NOMO-1 treated with dmso at 0.1 percent for 144 hours (cell line): ENCODE data around the gene NAIF1.
"Not testable (repeated sequence)": the region's sequence is repeated elsewhere in the genome, so short reads cannot be mapped to it uniquely, and the experiment has no call there.

Source experiments
- DNase-seq: peaks from one replicate; lab custom pipeline; 2025; ENCODE audit not compliant: unreplicated experiment; lab: John Stamatoyannopoulos, UW

The NAIF1 gene

DNA sequence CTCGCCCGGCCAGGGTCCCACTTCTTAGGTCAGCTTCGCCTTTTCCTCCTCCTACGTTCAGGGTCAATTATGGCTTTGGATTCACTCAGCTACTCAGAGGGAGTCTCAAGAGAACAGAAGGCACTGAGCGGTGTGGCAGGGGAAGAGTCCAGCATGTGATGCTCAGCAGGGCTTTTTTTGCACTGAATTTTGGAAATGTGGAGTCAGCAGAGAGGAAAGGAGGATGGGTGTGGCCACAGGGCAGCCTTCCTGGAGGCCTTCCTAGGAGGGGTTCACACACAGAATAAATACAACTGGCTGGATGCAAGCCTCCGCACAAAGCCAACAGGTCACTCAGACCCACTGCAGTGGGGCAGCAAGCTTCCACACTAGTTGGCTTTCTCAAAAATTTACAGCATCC, 4.8 kb downstream of the NAIF1 start:
- DNase-seq, result no peak

GRCh38 chr9:128061275-128061960, 5.7 kb downstream of the NAIF1 start:
- DNase-seq, result no peak

DNA sequence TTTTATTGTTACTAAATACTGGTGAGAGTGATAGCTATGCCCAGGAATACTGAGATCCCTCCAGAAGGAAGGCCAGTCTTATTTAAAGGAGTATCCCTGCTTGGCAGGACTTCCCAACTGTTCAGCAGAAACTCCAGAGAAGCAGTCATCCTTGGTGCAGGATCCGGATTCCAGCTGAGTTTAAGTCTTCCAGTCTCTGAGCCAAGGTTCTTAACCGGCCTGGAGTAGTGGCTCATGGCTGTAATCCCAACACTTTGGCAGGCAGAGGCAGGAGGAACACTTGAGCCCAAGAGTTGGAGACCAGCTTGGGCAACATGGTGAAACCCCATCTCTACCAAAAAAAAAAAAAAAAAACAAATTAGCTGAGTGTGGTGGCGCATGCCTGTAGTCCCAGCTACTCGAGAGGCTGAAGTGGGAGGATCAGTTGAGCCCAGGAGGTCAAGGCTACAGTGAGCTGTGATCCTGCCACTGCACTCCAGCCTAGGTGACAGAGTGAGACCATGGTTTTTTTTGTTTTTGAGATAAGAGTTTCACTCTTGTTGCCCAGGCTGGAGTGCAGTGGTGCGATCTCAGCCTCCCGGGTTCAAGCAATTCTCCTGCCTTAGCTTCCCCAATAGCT, 7.6 kb downstream of the NAIF1 start:
- no peak for DNase-seq

- DNase-seq, result no peak
Observed at GRCh38 chr9:128057724-128058409, 9.3 kb downstream of the NAIF1 start.

- DNase-seq, result no peak
Observed at GRCh38 chr9:128056887-128057723, 10.0 kb downstream of the NAIF1 start.

DNA sequence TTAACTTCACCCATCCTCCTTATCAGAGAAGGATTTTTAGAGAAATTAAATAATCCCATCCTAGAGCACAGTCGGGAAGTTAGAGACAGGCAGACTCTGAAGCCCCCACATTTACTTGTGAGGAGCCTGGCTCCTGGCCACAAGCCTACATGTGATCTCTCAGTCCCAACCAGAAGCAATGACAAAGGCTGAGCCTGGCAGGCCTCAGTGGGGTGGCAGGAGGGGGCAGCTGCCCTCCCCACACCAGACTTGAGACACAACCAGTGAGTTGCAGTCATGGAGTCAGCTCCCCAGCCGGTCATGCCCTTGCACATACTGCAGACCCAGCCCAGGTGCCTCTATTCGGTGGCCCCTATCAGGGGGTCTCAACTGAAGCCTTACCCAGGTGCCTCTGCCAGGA, 11.0 kb downstream of the NAIF1 start:
- no peak for DNase-seq

DNA sequence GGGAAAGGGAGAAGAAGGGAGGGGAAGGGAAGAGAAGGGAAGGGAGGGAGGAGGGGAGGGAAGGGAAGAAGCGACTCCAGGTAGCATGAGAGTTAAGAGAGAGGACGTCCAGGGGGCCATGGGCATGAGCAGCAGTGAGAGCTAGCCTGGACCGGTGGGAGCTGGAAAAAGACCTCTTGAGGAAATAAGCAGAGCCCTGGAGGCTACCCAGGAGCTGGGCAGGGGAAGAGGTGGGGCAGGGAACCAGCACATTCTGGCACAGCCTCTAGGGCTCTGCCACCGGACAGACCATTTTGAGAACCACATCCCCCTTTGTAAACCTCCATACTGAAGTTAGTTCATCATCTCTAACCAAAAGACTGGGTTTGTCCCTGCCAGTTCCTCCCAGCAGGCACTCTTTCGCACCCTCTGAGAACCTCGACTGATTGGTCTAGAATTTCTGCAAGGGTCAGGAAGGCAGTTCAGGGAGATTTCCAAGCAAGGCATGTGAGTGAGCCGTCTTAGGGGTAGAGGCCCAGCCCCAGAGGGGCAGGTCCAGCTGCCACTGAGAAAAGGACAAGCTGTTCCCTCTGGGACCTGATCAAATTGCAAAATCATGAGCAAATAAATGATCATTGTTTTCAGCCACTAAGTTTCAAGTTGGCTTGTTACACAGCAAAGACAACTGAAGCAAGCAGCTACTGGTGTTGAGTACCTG, 11.6 kb downstream of the NAIF1 start:
- no peak for DNase-seq

DNA sequence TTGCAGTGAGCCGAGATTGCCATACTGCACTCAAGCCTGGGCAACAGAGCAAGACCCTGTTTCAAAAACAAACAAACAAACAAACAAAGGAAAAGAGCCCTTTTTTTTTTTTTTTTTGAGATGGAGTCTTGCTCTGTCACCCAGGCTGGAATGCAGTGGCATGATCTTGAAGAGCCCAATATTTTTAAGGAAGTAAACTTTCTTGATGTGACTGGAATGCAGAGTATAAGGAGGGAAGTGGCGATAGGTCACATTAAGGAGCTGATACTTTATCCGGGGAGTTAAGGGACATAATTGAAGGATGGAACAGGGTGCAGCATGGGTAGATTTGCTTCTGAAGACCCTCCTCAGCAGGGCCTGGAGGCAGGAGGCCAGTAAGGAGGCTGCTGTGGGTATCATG, 13.0 kb downstream of the NAIF1 start:
- no peak for DNase-seq

DNA sequence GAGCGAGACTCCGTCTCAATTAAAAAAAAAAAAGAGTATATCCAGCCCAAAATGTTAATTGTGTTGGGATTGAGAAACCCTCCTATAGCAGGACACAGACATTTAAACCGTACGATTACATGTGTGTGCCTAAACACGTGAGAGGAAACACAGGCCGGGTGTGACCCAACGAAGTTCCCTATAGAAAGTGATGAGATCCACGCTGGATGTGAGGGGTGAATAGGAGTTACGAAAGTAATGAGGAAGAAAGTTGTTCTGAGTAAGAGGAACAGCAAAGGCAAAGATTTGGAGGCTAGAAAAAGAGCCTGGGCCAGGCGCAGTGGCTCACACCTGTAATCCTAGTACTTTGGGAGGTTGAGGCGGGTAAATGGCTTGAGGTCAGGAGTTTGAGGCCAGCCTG, 13.6 kb downstream of the NAIF1 start:
- DNase-seq, result peak; percentile 95

- DNase-seq, result no peak
Observed at GRCh38 chr9:128051932-128052709, 15.0 kb downstream of the NAIF1 start.

- DNase-seq, result no peak
Observed at GRCh38 chr9:128049843-128050242, 17.3 kb downstream of the NAIF1 start.

DNA sequence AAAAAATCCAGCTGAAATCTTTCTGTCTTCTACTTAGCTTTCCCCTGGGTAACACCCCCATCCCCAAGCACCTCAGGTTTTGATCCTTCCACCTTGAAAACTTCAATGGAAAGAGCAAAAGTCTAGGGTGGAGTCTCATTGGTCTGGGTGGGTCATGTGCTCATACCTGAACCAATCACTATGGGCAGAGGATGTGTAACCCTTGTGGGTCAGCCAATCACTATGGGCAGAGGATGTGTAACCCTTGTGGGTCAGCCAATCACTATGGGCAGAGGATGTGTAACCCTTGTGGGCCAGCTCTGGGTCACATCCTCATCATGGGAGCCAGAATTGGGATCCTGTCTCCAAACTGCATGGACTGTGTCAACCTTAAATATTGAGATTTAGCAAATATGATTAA, 18.5 kb downstream of the NAIF1 start:
- no peak for DNase-seq

GRCh38 chr9:128047231-128047630, 19.9 kb downstream of the NAIF1 start:
- DNase-seq, result no peak

DNA sequence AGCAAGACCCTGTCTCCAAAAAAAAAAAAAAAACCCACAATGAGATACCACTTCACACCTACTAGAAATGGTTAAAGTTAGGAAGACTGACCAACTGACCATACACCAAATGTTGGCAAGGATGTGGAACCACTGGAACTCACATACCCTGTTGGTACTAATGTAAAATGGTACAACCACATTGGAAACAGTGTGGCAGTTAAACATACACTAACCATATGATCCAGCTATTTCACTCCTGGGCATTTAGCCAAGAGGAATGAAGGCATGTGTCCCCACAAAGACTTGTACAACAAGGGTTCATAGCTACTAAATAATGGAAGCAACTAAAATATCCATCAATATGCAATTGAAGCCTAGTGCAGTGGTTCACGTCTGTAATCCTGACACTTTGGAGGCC, 21.3 kb downstream of the NAIF1 start:
- no peak for DNase-seq

DNA sequence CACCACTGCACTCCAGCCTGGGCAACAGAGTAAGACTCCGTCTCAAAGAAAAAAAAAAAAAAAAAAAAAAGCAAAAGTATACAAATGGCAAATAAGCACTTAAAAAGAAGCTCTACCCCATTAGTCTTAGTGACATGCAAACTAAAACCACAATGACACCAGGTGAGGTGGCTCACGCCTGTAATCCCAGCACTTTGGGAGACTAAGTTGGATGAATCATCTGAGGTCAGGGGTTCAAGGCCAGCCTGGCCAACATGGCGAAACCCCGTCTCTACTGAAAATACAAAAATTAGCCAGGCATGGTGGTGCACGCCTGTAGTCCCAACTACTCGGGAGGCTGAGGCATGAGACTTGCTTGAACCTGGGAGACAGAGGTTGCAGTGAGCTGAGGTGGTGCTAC, 21.7 kb downstream of the NAIF1 start:
- DNase-seq, result not testable (repeated sequence)

- DNase-seq, result no peak
Observed at GRCh38 chr9:128043467-128043868, 23.7 kb downstream of the NAIF1 start.

GRCh38 chr9:128042043-128042442, 25.1 kb downstream of the NAIF1 start:
- no peak for DNase-seq

GRCh38 chr9:128040783-128041182, 26.3 kb downstream of the NAIF1 start:
- not testable (repeated sequence) for DNase-seq

GRCh38 chr9:128036522-128036921, 30.6 kb downstream of the NAIF1 start:
- DNase-seq, result not testable (repeated sequence)
